NCI-H146 treated with DMSO at 0.1 percent for 48 hours (cell line): Measurements from ENCODE around the gene IQCM.

Experiments
- DNase-seq: peaks from one replicate; lab custom pipeline; 2025; ENCODE audit not compliant: unreplicated experiment; lab: John Stamatoyannopoulos, UW

Gene IQCM

DNA sequence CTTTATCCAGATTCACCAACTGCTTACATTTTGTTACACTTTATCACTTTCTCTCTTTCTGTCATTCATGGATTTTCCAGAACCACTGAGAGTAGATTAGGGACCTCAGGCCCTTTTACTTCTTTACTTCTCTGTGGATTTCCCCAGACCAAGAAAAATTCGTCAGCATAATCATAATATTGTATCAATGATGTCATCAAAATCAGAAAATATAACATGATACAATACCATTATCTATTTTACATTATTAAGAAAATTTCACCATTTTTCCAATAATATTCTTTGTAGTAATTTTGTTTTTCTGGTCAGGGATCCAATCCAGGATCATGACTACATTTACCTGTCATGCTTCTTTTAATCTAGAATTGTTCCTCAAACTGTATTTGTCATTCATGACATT is 494.2 kb downstream of the IQCM start:
- no peak for DNase-seq

- DNase-seq = no peak
Observed at GRCh38 chr4:149311076-149311475, 504.6 kb downstream of the IQCM start.

DNA sequence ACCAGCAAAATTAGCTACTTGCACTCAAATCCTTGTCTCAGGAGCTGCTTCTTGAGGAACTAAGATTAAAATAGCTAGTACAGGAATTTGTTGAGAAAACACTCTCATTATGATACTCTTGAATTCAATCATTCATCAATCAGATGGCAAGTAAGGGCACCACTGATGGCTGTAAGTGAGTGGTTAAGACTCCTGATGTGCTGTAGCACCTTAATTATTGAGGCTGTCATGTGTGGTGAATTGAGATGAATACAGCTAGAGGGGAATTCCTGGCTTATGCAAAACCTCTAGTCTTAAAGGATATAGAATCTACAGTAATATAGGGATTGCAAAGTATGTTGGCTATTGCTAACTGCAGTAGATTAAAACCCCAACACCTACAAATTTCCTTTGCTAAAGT is 509.1 kb downstream of the IQCM start:
- DNase-seq = no peak
